BJ (cell line): ENCODE data around the gene IGF2BP1. TPM values are rescaled to one million over a fixed set of nuclear protein-coding genes. Genes with fewer than 3 reads are reported as not detected.
"Not testable (repeated sequence)": the region's sequence is repeated elsewhere in the genome, so short reads cannot be mapped to it uniquely, and the experiment has no call there.

Experiments
- CTCF ChIA-PET: fragments of 350-600 bp; formaldehyde crosslinking; extraction: SDS; loops from one replicate; lab custom pipeline; 2021; ENCODE audit warnings: antibody characterized with exemption, inconsistent platforms; lab: Yijun Ruan, JAX
- POLR2A ChIA-PET: fragments of 300-600 bp; sonication (Branson Sonifier 250); formaldehyde crosslinking; extraction: SDS; loops from one replicate; lab custom pipeline; 2021; ENCODE audit warnings: antibody characterized with exemption; lab: Charles Lee
- DNase-seq: peaks from one replicate; pipeline ENCODE4 v3.0.0-alpha.2; 2011; ENCODE audit warnings: low read depth
- H3K27me3 ChIP-seq: 2 replicates; pipeline ENCODE4 v1.6.0; 2011; ENCODE audit warnings: low read length; ENCODE audit not compliant: control insufficient read depth, insufficient read depth
- H3K36me3 ChIP-seq: 2 replicates; pipeline ENCODE4 v1.5.1; 2011; ENCODE audit warnings: low read length; ENCODE audit not compliant: control insufficient read depth, insufficient read depth
- H3K4me3 ChIP-seq: 2 replicates; pipeline ENCODE4 v1.5.1; 2011; ENCODE audit warnings: low read depth, mild to moderate bottlenecking, control low read depth, low read length
- CTCF ChIP-seq: IDR thresholded peaks from 2 replicates; pipeline ENCODE4 v1.5.1; 2011; ENCODE audit warnings: low read depth, mild to moderate bottlenecking, control low read depth, inconsistent platforms, low read length, moderate library complexity; ENCODE audit not compliant: insufficient read depth
- polyA plus RNA-seq: library from polyadenylated mRNA; depleted of rRNA; stranded (reverse); fragments of >200 nt; gene quantifications from 2 replicates; pipeline ENCODE4 v1.2.3, GENCODE V29; 2011

The IGF2BP1 gene
- polyA plus RNA-seq, 1 experiment, result 5.3 TPM

DNA sequence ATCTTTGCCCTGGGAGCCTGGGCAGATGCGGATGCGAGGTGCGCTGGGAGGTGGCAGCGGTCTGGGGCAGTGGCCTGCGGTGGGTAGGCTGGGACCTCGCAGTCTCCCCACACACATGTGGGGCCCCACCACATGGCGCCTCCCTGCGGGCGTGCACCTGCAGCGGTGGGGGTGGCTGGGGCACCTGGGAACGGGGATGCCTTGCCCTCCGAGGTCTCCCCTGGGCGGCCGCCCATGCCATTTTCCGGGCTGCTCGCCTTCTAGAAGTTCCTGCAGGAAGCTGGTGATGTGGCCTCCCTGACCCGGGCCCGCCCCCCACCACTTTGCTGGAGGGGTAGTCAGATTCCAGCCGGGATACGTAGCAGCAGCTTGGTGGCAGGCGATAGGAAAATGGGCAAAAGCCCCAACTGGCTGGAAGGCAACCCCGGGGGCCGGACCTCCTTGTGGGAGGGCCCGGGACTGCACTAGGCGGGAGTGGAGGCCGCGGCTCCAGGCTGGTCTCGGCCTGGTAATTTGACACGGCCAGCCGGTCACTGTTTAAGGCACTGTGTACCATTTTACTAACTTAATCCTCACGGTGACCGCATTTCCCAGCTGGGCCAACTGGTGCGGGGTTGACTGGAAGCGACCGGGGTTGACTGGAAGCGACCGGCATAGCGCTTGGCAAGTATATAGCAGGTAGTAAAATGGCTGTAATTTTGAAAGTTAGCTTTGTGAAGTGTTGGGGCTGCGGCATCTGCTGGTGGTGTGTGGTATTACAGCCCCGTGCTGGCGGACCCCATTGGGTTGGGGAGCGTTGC, 38.5 kb downstream of the IGF2BP1 start:
- Histone ChIP-seq H3K27me3 (no peaks in the 10 kb centered on the region), H3K36me3 (peaks cover 3% of the 10 kb centered on the region), H3K4me3 (no peak overlapping the region)
- no peak for DNase-seq
- ChIA-PET POLR2A (interaction anchor here (0.6 kb wide), 1 partner anchor 962 kb away, joined by 3 read pairs; no protein-coding TSS in a partner anchor), CTCF (interaction anchor here (0.6 to 3.2 kb wide), 24 partner anchors 11 to 869 kb away, joined by 3 to 41 read pairs (median 4); partner anchors contain the start of genes ATP5MC1, SNF8, TTLL6 and UBE2Z)
- TF ChIP-seq CTCF, result peak; percentile 82

DNA sequence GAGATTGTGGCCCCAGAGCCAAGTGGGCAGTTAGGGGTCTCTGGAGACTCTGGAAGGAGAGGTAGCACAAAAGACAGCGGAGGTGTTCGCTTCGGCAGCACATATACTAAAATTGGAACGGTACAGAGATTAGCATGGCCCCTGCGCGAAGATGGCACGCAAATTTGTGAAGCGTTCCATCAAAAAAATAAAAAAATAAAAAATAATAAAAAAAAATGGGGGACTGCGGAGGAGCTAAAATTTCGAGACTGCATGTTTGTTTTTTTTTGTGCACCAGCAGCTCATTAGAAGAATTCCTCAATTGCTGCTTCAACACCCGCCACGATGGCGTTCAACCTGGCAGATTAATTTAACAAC, 39.1 kb downstream of the IGF2BP1 start:
- no peak for DNase-seq

DNA sequence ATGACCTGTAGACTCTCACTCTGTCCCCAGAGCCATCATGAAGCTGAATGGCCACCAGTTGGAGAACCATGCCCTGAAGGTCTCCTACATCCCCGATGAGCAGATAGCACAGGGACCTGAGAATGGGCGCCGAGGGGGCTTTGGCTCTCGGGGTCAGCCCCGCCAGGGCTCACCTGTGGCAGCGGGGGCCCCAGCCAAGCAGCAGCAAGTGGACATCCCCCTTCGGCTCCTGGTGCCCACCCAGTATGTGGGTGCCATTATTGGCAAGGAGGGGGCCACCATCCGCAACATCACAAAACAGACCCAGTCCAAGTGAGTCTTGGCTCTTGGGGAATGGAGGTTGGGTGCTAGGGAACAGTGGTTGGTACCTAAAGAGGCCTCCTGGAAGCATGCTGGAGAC, 41.0 kb downstream of the IGF2BP1 start:
- Histone ChIP-seq H3K4me3 (no peak overlapping the region), H3K36me3 (peaks cover 10% of the 10 kb centered on the region), H3K27me3 (no peaks in the 10 kb centered on the region)
- no peak for DNase-seq
- no peak for TF ChIP-seq CTCF
- ChIA-PET CTCF (interaction anchor here (3.2 kb wide), 1 partner anchor 8 kb away, joined by 41 read pairs; no protein-coding TSS in a partner anchor), POLR2A (no interaction called here)

More for the DNA sequence above, 39.1 kb downstream of the IGF2BP1 start:
- ChIA-PET POLR2A (interaction anchor here (0.6 kb wide), 1 partner anchor 962 kb away, joined by 3 read pairs; no protein-coding TSS in a partner anchor), CTCF (interaction anchor here (0.6 to 3.2 kb wide), 18 partner anchors 10 to 223 kb away, joined by 3 to 41 read pairs (median 4); partner anchors contain the start of genes ATP5MC1, SNF8, TTLL6 and UBE2Z)
- TF ChIP-seq CTCF, result no peak
- Histone ChIP-seq H3K27me3 (no peaks in the 10 kb centered on the region), H3K4me3 (no peak overlapping the region), H3K36me3 (peaks cover 4% of the 10 kb centered on the region)

DNA sequence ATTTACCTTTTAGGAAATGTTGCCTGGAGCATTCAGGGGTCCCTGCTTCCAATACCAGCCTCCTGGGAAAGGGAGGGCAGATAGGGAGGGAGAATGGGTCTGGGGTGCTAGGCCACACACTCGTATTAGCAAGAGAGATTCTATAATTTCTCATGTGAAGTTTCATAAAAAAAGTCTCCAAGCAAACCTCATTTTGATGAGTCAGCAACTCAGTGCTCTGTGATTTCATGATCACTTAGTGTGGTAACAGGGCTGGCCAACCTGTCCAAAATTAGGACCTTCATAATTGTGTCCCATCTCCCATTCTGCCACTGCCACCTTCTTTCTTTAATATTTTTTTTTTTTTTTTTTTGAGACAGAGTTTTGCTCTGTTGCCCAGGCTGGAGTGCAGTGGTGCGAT, 41.4 kb downstream of the IGF2BP1 start:
- H3K36me3 ChIP-seq, result peaks cover 14% of the 10 kb centered on the region

DNA sequence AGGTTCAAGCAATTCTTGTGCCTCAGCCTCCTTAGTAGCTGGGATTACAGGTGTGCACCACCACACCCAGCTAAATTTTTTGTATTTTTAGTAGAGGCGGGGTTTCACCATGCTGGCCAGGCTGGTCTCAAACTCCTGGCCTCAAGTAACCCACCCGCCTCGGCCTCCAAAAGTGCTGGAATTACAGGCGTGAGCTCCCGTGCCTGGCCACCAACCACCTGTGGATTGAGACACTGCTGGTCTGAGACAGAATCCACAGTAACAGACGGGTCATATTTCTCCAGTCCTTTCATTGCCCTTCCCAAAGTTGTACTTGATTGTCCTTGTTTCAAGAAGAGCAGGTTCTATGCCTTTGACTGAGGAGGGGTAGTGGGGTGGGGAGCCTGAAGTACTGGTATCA, 42.3 kb downstream of the IGF2BP1 start:
- DNase-seq, POLR2A ChIA-PET, H3K27me3 ChIP-seq, H3K4me3 ChIP-seq: not testable (repeated sequence)
- CTCF ChIA-PET, result interaction anchor here (0.9 to 1.7 kb wide), 2 partner anchors 85 to 141 kb away, joined by 3 to 6 read pairs; no protein-coding TSS in a partner anchor
- H3K36me3 ChIP-seq, result peaks cover 18% of the 10 kb centered on the region

More for the DNA sequence above, 41.4 kb downstream of the IGF2BP1 start:
- POLR2A ChIA-PET, result no interaction called here
- no peaks in the 10 kb centered on the region for H3K27me3 ChIP-seq
- no peak for DNase-seq
- H3K4me3 ChIP-seq, result no peak overlapping the region
- CTCF ChIA-PET, result no interaction called here
- TF ChIP-seq CTCF, result no peak
